Transverse colon (tissue), 3 donors: ENCODE data around the gene ATP5MC2.

Experiments used
- CTCF ChIP-seq, 5 experiments: fragments of 200-600 bp in 3 of 5; fragments of 450-650 bp in 2 of 5; sonication (generic) in 3 of 5; IDR thresholded peaks; 1 replicate in 2 of 5; 2 replicates in 3 of 5; pipeline ENCODE4 v1.5.1; 2016 to 2017; ENCODE audit warnings: antibody characterized with exemption in 5 of 5, inconsistent platforms in 3 of 5, mild to moderate bottlenecking in 2 of 5, moderate library complexity in 1 of 5
- POLR2A ChIP-seq: fragments of 450-650 bp; IDR thresholded peaks from one replicate; pipeline ENCODE4 v1.6.1; 2016; ENCODE audit warnings: antibody characterized with exemption, mild to moderate bottlenecking, moderate library complexity

GRCh38 chr12:53683983-53684382 is 8.1 kb upstream of the ATP5MC2 start:
- TF ChIP-seq POLR2A (no peak), CTCF (IDR thresholded peaks at IDR 0.05) (no peak)
